ENCODE results near the gene GNAT2. TPM values are rescaled to one million over a fixed set of nuclear protein-coding genes. Genes with fewer than 3 reads are reported as not detected.

GNAT2 gene
- total and polyA plus RNA-seq, 10 donors, result 0.08 to 0.92 (median 0.59) TPM; not detected in 7

GRCh38 chr1:109641861-109642260 lies 22.4 kb upstream of the GNAT2 start:
- no peak for DNase-seq
- Histone ChIP-seq H3K36me3 (no peaks in the 10 kb centered on the region), H3K4me3 (no peak overlapping the region), H3K27me3 (replicated peaks in 1 of 7) (no peaks in the 10 kb centered on the region), H3K9me3 (no peaks in the 10 kb centered on the region), H3K27ac (no peak overlapping the region), H3K4me1 (peaks cover 6 to 22% (median 16%) of the 10 kb centered on the region in 6 donors)
- TF ChIP-seq CTCF (IDR thresholded peaks at IDR 0.05 in 8 of 11, conservative IDR thresholded peaks at IDR 0.05 in 3 of 11) (peak in 1 of 11 experiments; percentile 12), POLR2A (IDR thresholded peaks at IDR 0.05) (no peak), POLR2AphosphoS5 (IDR thresholded peaks at IDR 0.05) (no peak)
- WGBS, 5 donors, result 52 to 84% (median 67%) methylated on average over 2 of the region's 2 CpGs
- intact Hi-C loops (cut with DNase I; ENCODE audit: low total_unique reads), result loop anchor here (5.0 to 10.0 kb wide), 3 partner anchors 95 to 343 kb away; partner anchors contain the start of genes AHCYL1 and GNAI3

DNA sequence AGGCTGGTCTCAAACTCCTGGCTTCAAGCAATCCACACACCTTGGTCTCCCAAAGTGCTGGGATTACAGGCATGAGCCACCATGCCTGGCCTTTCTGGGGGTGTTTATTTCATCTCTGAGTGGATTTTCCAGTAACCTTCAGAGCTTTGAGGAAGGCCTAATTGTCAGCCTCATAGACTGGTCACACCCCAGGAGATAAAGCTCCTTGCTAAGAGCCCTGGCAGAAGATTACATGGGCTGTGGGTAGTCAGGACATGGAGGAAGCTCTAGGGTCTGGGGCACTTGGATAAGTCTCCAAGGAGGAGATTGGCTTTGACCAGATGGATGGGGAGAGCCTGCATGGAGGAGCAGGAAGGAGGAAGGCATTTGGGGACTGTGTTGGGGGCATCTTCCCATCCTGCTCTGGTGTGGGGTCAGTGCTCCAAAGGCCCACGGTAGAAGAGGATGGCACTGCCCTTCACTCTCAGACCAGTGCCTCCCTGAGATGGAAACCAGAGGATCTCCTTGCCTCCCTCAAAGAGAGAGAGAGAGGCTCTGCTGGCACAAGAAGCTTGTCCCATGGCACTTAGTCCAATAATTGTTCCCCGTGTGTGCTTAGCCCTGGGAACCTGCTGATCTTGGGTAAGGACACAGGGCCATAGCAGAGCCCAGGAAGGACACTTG lies 21.8 kb upstream of the GNAT2 start:
- no peaks in the 10 kb centered on the region for H3K36me3 ChIP-seq
- intact Hi-C loops (cut with DNase I; ENCODE audit: low total_unique reads), result loop anchor here (5.0 to 10.0 kb wide), 3 partner anchors 94 to 344 kb away; partner anchors contain the start of genes AHCYL1 and GNAI3
- DNase-seq, result no peak
- no peak overlapping the region for H3K27ac ChIP-seq
- TF ChIP-seq CTCF (IDR thresholded peaks at IDR 0.05 in 8 of 11, conservative IDR thresholded peaks at IDR 0.05 in 3 of 11), result no peak
- no peak for TF ChIP-seq POLR2AphosphoS5 (IDR thresholded peaks at IDR 0.05)
- no peak for TF ChIP-seq POLR2A (IDR thresholded peaks at IDR 0.05)
- H3K9me3 ChIP-seq, result no peaks in the 10 kb centered on the region
- no peaks in the 10 kb centered on the region for H3K27me3 ChIP-seq (replicated peaks in 1 of 7)
- H3K4me1 ChIP-seq, result peaks cover 6 to 25% (median 16%) of the 10 kb centered on the region in 6 donors
- no peak overlapping the region for H3K4me3 ChIP-seq
- WGBS, 5 donors, result 69 to 95% (median 88%) methylated on average over 2 of the region's 2 CpGs

GRCh38 chr1:109640285-109640865 lies 21.0 kb upstream of the GNAT2 start:
- peak; percentile 16 to 34 (median 17) for TF ChIP-seq POLR2AphosphoS5 (IDR thresholded peaks at IDR 0.05)
- TF ChIP-seq POLR2A (IDR thresholded peaks at IDR 0.05), result no peak
- peak; percentile 80 to 99 (median 97) for TF ChIP-seq CTCF (IDR thresholded peaks at IDR 0.05 in 8 of 11, conservative IDR thresholded peaks at IDR 0.05 in 3 of 11)
- intact Hi-C loops (cut with DNase I; ENCODE audit: low total_unique reads), result loop anchor here (5.0 to 10.0 kb wide), 3 partner anchors 93 to 344 kb away; partner anchors contain the start of genes AHCYL1 and GNAI3
- peak; percentile 95 for DNase-seq
- Histone ChIP-seq H3K27ac (no peak overlapping the region), H3K4me1 (peaks cover 6 to 29% (median 17%) of the 10 kb centered on the region in 6 donors), H3K36me3 (no peaks in the 10 kb centered on the region), H3K4me3 (no peak overlapping the region), H3K9me3 (no peaks in the 10 kb centered on the region), H3K27me3 (replicated peaks in 1 of 7) (no peaks in the 10 kb centered on the region)
- WGBS, 5 donors, result 24 to 46% (median 31%) methylated on average over 4 to 5 of the region's 5 CpGs

GRCh38 chr1:109639841-109640184 lies 20.4 kb upstream of the GNAT2 start:
- no peaks in the 10 kb centered on the region for H3K27me3 ChIP-seq (replicated peaks in 1 of 7)
- no peak for DNase-seq

More at GRCh38 chr1:109639841-109640184, 20.4 kb upstream of the GNAT2 start:
- WGBS, 5 donors, result 47 to 72% (median 54%) methylated on average over 5 to 6 of the region's 6 CpGs
- peaks cover 6 to 31% (median 19%) of the 10 kb centered on the region in 6 donors for H3K4me1 ChIP-seq
- no peak overlapping the region for H3K4me3 ChIP-seq
- no peaks in the 10 kb centered on the region for H3K9me3 ChIP-seq
- TF ChIP-seq POLR2AphosphoS5 (IDR thresholded peaks at IDR 0.05) (no peak), POLR2A (IDR thresholded peaks at IDR 0.05) (no peak), CTCF (IDR thresholded peaks at IDR 0.05 in 8 of 11, conservative IDR thresholded peaks at IDR 0.05 in 3 of 11) (no peak)
- H3K36me3 ChIP-seq, result no peaks in the 10 kb centered on the region
- intact Hi-C loops (cut with DNase I; ENCODE audit: low total_unique reads), result loop anchor here (5.0 to 10.0 kb wide), 3 partner anchors 93 to 345 kb away; partner anchors contain the start of genes AHCYL1 and GNAI3
- H3K27ac ChIP-seq, result no peak overlapping the region
